Vagina (tissue), 2 donors: Measurements from ENCODE around the gene FAM151A.

Experiments
- CTCF ChIP-seq, 3 experiments: fragments of 450-650 bp in 2 of 3; fragments of 200-600 bp in 1 of 3; sonication (generic) in 1 of 3; IDR thresholded peaks; one replicate each; pipeline ENCODE4 v1.5.1; 2017 to 2019; ENCODE audit warnings: antibody characterized with exemption in 3 of 3, mild to moderate bottlenecking in 2 of 3, moderate library complexity in 2 of 3
- POLR2A ChIP-seq, 2 donors: fragments of 450-650 bp; IDR thresholded peaks; one replicate each; pipeline ENCODE4 v1.6.1; 2017; ENCODE audit warnings: antibody characterized with exemption in 2 of 2, mild to moderate bottlenecking in 2 of 2, moderate library complexity in 2 of 2
- POLR2AphosphoS5 ChIP-seq, 2 donors: sonication (generic); formaldehyde crosslinking; IDR thresholded peaks; one replicate each; pipeline ENCODE4 v1.9.0; 2017; ENCODE audit warnings: antibody characterized with exemption in 2 of 2, mild to moderate bottlenecking in 2 of 2, low read depth in 1 of 2; ENCODE audit not compliant: insufficient read depth in 1 of 2

GRCh38 chr1:54606990-54607325 is 16.4 kb downstream of the FAM151A start:
- TF ChIP-seq POLR2A (IDR thresholded peaks at IDR 0.05) (no peak), CTCF (IDR thresholded peaks at IDR 0.05) (no peak), POLR2AphosphoS5 (IDR thresholded peaks at IDR 0.05; ENCODE audit: insufficient read depth in 1 of 2, low read depth in 1 of 2) (no peak)
